Skeletal muscle cell (primary cell): ENCODE data around the gene AADACL4.
"Not testable (repeated sequence)": the region's sequence is repeated elsewhere in the genome, so short reads cannot be mapped to it uniquely, and the experiment has no call there.

Experiments used
- DNase-seq: peaks from one replicate; pipeline ENCODE4 v3.0.0-alpha.2; 2010; ENCODE audit warnings: low read depth
- H3K4me3 ChIP-seq: 2 replicates; pipeline ENCODE4 v1.5.1; 2011; ENCODE audit warnings: low read depth, mild to moderate bottlenecking, control low read depth, low read length, moderate library complexity

Gene AADACL4

DNA sequence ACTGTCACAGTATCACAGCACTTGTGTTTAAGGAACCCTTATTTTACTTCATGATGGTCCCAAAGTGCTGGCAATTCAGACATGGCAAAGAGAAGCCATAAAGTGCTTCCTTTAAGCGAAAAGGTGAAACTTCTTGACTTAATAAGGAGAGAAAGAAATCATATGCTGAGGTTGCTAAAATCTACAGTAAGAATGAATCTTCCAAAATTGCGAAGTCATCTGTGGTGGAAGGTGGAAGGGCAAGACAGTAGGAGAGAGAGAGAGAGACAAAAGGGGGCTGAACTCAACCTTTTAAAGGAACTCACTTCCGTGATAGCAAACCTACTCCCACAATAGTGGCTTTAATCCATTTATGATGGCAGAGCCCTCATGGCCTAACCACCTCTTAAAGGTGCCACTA, 52.8 kb downstream of the AADACL4 start:
- H3K4me3 ChIP-seq: no peak overlapping the region
- no peak for DNase-seq

DNA sequence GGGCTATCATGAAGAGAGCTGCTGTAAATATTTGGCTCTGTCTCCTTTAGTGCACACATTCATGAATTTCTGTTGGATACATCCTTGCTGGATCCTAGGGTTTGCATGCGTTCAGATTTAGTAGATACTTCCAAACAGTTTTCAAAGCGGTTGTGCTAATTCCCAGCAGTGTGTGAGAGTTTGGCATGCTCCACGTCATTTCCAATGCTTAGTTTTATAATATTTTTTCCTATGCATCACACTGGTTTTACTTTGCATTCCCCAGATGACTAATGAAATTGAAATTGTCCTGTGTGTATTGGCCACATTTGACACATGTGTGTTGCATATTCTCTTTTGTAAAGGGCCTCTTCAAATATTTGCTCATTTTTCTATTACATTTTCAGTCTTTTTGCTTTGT, 53.5 kb downstream of the AADACL4 start:
- no peak overlapping the region for H3K4me3 ChIP-seq
- no peak for DNase-seq

DNA sequence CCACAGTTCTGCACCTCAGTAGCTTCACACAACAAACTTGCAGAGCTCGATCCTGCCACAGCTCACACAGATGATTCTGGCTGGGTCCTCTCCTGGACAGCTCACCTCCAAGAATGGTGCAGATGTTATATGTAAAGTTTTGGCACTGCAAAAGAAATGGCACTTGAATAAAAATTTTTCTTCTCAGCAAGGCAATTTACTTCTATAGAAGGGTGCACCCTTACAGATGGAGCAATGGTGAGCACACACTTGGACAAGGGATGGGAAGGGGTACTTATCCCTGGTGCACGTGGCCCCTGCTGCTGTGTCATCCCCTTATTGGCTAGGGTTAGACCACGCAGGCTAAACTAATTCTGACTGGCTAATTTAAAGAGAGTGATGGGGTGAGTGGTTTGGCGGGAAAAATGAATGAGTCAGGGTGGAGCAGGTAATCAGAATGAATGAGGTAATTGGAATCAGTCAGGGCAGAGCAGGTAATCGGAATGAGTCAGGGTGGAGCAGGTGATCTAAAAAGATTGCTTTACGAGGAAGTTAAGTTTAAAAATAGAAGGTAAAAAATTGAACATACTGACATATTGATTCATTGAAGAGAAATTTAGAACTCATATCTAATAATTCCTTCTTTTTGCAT, 60.1 kb downstream of the AADACL4 start:
- H3K4me3 ChIP-seq: no peak overlapping the region
- no peak for DNase-seq

DNA sequence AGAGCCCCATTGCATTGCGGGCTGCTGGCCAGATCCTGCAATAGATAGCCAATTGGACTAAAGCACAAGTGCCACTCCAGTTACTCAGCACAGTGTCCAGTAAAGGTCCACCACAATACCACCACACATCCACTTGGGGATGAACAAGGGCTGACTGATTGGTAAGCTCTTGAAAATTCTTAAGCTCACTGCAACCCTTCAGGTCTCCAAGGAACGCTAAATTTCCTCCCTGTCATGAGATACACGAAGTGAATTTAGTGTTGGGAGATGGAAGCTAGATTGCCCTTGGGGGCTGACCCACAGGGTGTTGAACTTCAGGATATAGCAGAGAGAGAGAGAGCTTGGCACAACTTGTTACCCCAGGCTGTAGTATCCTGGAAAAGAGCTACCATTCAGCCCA, 62.2 kb downstream of the AADACL4 start:
- no peak overlapping the region for H3K4me3 ChIP-seq
- no peak for DNase-seq

DNA sequence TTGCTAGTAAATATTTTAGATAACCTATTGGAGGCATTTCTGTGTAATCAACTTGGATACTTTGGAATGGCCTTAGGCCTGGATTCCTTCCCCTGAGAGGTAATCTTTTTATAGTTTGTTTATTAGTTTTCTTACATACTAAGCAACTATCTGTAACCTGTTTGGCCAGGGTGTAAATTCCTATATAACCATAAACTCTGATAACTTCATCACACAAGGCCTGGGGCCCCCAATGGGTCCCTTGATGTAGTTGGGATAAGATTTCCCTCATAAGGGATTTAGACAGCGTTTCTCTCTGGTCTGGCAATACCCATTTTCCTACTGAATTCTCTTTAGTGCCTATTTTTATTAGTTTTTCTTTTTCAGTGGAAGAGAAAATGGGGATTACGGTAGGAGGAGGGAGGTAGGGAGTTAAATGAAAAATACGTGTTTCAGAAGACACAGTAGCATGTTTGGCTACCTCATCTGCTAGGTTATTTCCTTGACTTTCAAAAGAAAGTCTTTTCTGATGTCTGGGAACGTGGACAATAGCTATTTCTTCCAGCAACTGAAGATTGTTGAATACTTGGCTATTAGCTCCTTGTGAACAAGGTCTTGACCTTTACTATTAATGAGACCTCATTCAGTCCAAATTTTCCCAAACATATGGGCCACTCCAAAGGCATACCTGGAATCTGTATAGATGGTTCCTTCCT, 64.7 kb downstream of the AADACL4 start:
- no peak overlapping the region for H3K4me3 ChIP-seq
- no peak for DNase-seq

DNA sequence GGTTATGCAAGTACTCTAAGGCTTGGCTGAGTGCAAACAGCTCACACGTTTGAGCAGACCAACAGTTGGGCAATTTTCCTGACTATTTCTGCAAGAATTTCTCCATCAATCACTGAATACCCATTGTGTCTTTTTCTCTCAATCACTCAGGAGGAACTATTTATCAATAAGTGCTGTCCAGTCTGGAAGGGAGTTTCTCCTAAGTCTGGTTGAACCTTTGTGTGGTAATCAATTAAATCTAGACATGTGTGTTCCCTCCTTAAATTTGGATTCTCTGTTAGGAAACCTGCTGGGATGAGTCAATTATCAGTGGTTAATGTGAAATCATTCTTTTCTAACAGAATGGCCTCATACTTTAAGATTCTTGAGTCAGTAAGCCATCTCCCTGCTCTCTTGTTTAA, 65.2 kb downstream of the AADACL4 start:
- DNase-seq: no peak
- H3K4me3 ChIP-seq: no peak overlapping the region

DNA sequence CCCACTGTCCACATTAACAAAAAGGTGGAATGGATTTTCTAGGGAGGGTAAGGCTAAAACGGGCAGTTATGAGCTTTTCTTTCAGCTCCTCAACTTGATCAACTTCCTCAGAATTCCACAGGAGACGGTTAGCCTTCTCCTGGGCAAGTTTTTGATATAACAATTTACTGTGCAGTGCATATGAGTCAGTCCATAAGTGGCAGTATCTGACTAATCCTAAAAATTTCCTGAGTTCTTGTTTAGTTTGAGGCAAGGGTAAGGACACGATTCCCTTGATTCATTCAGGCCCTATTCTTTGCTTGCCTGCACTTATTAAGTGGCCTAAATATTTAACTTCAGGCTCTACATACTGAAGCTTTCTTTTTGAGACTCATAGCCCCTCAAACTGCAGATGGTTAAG, 65.8 kb downstream of the AADACL4 start:
- DNase-seq: no peak
- no peak overlapping the region for H3K4me3 ChIP-seq

DNA sequence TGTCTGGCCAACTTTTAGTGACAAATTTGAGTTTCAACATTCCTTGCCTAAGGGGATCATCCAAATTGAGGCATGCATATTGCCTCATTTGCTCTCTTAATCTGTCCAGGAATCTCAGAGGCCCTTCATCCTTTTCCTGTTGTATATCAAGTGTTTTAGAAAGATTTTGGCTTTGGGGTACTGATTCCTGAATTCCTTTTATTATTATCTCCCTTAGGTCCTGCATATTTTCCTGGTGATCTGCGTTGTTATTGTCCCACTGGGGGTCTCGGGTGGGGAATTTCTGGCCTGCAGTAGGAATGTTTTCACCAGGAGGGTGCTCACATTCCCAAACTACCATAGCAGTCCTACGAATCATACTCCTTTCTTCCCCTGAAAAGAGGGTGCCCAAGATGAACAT, 67.7 kb downstream of the AADACL4 start:
- no peak for DNase-seq
- H3K4me3 ChIP-seq: no peak overlapping the region

DNA sequence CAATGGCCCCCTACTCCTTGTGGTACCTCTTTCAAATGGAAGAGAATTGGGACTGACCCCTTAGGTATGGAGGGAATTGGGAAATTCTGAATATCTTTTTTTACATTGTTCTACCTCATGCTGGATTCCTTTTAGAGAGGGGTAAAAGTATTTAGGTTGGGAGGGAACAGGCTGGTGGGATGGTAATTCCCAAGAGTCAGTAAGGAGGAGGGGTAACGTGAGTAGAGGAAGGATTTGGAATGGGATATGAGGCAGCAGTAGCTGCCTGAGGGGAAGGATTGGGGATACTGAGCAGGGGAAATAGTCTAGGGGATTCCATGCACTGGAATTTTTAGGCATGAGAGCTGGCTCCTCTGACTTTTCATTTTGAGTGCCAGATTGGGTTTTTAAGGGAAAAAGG, 68.2 kb downstream of the AADACL4 start:
- no peak overlapping the region for H3K4me3 ChIP-seq
- no peak for DNase-seq

DNA sequence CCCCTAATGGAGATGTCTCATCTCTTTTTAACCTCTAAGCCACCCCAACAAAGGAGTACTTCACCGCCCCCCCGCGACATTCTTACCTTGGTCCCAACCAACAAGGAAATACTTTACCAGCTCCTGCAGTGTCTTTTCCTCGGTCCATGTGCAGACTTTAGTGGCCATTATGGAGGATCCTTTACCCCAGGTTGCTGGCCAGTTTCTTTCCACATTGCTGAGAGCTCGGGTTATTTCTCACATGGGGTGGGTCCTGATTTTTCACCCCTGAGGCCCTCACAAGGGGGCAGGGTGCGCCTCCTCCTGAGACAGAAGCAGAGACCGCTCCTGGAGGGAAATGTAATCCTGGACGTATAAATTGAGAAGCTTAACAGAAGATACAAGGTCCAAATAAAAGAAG, 69.0 kb downstream of the AADACL4 start:
- H3K4me3 ChIP-seq: no peak overlapping the region
- DNase-seq: no peak

DNA sequence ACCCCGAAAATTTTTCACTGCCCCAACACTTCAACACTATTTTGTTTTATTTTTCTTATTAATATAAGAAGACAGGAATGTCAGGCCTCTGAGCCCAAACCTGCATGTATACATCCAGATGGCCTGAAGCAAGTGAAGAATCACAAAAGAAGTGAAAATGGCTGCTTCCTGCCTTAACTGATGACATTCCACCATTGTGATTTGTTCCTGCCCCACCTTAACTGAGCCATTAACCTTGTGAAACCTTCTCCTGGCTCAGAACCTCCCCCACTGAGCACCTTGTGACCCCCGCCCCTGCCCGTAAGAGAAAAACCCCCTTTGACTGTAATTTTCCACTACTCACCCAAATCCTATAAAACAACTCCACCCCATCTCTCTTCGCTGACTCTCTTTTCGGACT, 69.8 kb downstream of the AADACL4 start:
- H3K4me3 ChIP-seq, DNase-seq: not testable (repeated sequence)

DNA sequence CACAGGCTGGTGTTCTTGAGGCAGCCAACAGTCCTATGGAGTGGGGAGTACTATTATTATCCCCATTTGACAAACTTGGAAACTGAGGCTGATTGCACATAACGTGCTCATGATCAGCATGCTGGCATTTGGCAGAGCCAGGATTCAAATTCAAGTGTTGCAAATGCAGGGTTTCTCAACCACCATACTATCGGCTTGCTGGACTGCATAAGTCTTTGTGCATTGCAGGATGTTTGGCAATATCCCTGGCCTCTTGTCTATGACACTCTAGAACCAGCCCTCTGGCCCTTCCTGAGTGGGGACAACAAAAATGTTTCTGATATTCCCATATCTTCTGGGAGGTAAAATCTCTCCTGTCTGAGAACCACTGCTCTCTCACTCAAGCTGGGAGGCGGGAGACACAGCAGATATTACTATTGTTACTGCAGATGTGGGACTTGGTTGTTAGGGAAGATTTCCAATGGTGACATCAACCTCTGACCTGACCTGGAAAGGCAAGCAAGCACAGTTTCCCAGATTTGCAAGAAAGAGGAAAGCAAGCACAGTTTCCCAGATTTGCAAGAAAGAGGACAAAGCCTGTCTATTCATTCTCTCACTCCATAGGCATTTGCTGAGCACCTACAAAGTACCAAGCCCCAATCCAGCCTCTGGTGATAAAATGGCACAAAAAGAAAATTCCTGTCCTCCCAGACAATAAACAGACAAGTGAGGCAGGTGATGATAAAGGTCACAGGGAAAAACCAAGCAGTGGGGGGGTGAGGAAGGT, 71.0 kb downstream of the AADACL4 start:
- DNase-seq: no peak
- H3K4me3 ChIP-seq: no peak overlapping the region

DNA sequence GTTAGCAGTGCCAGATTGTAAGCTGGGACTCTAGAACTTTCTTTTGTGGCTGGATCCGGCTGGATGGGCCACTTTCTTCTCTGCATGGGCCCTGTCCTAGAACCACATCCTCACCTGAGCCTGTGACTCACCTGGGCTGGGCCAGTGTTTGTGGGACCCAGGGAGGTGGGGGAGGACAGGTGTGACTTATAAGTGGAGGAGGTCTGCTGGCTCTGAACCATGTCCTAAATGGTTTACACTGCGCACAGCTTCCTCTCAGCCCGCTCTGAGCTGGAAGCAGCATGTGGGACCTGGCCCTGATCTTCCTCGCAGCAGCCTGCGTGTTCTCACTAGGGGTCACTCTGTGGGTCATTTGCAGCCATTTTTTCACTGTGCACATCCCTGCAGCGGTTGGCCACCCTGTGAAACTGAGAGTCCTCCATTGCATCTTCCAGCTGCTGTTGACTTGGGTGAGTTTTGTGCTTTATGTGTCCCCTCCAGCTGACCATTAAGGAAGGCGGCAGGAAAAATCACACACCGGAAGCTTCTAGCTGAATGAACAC, 72.1 kb downstream of the AADACL4 start, which contains the start of gene AADACL3:
AADACL3 (plus strand) TSS at position 215 of the 542 bp plus-strand sequence; CDS start at position 282, 67 bp downstream.
- DNase-seq: no peak
- no peak within 1 kb of the TSS for H3K4me3 ChIP-seq
